Measurements from ENCODE around the gene ANKRD9.

The ANKRD9 gene

DNA sequence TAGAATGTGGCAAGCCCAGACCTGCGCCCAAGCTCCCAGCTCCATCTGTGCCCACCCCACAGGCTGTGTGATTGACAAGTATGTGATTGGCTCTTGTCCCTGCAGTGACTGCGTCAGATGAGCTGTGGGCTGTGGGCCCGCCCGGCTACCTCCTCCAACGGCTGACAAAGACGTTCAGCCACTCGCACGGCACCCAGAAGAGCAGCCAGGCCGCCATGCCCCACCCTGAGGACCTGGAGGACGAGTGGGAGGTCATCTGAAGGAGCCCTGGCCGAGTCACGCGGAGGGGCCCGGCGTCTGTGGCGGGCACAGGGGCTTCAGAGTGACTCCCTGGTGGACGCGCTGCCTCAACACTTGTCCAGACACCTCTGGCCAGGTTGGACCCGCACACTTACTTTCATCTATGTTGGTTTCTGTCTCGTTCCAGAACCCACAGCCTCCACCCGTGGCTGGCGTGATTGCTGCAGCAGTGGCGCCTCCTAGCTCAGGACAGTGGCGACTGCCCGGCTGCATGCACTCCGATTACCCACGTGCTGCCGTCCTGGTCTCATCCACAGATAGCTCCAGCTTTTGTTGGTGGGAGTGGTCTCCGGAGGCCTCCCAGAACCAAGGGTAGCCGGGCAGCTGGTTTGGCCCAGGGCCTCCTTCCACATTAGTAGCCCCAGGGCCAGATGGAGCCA is 11.4 kb downstream of the ANKRD9 start:
- no peak for DNase-seq

- DNase-seq = no peak
Observed at GRCh38 chr14:102496958-102497744, 12.4 kb downstream of the ANKRD9 start.

DNA sequence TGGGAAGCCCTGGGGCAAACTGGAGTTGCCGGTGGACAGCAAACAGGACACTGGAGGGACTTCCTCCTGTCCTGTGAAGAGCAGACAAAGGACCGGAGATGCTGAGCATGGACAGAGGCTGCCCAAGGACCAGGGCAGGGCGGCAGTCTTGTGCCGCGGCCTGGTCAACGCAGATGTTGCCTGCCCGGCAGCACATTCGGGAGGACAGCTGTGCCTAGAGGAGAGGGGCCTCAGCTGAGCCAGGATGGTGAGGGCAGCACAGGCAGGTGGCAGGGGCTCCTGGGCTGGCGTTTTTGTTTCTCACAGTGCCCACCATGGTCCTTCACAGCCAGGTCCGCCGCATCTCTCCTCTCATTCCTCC is 13.3 kb downstream of the ANKRD9 start:
- DNase-seq = no peak

DNA sequence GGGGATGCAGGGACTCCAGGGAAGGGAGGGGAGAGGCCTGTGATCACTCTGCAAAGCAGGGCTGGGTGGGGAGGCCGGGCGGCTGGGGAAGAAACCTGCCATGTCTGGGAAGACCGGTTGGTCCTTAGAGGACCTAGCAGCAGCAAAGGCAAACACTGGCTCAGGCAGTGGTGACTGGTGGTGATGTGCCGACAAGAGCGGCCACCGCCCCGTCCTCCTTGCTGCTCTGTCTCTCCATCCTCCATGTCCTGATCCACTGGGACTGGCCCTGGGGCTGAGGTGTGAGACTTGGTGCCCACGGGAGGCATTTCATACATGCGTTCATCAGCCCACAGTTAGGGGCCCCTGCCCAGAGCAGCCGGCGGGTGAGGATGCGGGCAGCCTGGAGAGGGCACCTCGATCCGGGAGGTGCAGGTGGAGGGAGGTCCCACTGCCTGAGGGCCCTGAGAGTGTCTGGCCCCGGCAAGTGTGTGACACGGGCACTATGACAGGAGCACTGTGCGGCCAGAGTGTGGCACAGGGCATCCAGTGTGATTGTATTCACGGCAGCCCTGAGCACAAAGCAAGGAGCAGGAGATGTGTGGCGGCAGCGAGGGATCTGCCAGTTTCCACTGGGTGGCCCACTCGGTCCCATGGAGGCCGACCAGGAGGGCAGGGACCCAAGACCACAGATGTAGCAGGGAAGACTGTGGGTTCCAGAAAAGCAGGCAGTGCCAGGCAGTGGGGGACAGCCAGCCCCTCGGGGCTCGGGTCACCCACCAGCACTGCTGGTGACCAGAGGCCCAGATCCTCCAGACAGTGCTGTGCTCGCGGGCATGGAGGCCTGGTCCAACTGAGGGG is 13.9 kb downstream of the ANKRD9 start:
- no peak for DNase-seq

- DNase-seq = no peak
Observed at GRCh38 chr14:102493585-102493984, 16.0 kb downstream of the ANKRD9 start.

- no peak for DNase-seq
Observed at GRCh38 chr14:102493096-102493495, 16.5 kb downstream of the ANKRD9 start.

DNA sequence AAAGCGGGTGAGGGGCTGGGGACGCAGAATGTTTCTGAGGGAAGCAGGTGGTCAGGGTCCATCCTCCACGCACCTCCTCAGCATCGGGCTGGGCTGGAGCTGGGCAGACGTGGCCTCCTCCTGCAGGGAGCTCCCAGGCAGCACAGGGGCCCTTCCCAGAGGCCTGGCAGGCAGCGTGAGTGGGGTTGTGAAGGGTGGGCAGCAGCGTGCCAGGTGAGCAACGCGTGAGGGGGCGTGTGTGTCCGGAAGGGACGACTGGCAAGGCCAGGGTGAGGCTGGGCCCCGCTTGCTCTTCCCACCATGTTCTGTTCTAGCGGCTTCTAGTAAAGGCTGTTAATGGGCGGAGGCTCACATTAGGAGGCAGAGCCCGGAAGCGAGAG is 17.1 kb downstream of the ANKRD9 start:
- DNase-seq = no peak

DNA sequence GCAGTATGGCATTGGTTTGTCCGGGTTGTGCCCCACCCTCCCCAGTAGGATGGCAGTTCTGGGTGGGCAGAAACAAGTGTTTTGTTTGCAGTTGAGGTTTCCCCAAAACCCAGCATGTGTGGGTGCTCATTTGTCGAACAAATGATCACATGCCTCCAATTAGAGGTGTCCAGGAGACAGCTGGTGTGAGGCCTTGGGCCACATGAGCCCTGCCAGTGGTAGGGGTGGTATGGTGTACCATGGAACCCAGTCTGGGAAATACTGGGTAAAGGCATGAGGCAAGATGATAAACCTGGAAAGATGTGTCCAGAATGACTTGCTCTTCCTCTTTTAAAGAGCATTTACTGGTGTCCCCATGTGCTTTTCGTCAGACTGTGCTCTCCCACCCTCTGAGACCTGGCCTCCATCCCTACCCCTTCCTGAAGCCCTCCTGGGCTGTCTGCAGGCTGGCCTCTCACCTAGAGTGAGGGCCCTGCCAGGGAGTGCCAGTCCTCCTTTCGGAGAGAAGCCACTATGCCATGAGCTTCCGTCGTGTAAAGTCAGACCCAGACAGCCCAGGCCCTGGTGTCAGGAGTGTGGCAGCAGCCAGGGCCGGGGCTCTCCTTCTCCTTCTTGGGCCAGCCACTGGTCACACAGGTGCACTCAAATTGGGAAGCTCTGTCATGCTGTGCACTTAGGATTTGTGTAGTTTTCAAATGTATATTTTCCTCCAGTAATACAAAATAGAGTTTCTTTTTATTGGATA is 17.6 kb downstream of the ANKRD9 start:
- DNase-seq = no peak

DNA sequence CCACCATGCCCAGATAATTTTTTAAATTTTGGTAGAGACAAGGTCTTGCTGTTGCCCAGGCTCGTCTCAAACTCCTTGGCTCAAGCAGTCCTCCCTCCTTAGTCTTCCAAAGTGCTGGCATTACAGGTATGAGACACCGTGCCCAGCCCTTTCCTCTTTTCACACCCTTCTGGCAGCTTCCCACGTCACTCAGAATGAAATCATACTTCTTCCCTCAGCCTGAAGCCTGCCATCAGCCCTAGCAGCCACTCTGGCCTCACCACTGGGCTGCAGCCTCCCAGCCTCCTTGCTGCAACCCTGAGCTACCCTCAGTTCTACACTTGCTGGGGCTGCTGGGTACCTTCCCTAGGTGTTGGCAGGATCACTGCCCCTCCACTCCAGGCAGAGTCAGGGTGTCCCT is 18.2 kb downstream of the ANKRD9 start:
- no peak for DNase-seq

- no peak for DNase-seq
Observed at GRCh38 chr14:102490456-102490855, 19.1 kb downstream of the ANKRD9 start.

GRCh38 chr14:102487204-102487577 is 22.4 kb downstream of the ANKRD9 start:
- no peak for DNase-seq

DNA sequence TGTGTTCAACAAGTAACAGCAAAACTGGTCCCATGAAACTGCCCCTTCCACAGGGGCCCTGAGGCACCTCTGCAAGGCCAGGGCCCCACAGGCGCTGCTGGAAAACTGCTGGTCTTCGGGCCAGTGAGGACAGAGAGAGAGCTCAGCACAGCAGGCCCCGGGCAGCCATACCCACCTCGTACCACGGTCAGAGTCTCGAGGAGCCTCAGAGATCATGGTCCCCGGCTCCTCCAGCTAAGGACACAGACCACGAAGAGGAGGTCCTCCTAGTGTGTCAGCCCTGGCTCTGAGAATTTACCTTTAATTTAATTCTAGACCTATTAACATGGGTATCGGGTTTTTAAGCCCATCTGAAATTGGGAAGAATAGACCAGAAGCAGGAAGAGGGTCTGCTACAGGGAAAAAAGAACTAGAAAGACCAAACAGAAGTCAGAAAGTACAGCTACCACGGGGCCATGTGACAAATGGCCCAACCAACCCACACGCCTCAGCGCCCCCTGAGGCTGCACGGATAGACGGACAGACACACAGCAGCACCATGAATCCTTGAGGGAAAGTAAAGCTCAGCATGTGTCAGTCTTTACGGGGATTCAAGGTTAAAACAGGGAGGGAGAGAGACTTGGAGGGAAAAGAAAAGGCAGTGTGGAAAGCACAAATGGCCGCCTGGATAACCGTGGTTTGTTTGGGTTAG is 22.9 kb downstream of the ANKRD9 start:
- no peak for DNase-seq

- DNase-seq = no peak
Observed at GRCh38 chr14:102485693-102486512, 23.7 kb downstream of the ANKRD9 start.

GRCh38 chr14:102484316-102484715 is 25.3 kb downstream of the ANKRD9 start:
- DNase-seq = no peak

- DNase-seq = no peak
Observed at GRCh38 chr14:102481791-102482238, 27.8 kb downstream of the ANKRD9 start.

GRCh38 chr14:102481371-102481770 is 28.2 kb downstream of the ANKRD9 start:
- no peak for DNase-seq

DNA sequence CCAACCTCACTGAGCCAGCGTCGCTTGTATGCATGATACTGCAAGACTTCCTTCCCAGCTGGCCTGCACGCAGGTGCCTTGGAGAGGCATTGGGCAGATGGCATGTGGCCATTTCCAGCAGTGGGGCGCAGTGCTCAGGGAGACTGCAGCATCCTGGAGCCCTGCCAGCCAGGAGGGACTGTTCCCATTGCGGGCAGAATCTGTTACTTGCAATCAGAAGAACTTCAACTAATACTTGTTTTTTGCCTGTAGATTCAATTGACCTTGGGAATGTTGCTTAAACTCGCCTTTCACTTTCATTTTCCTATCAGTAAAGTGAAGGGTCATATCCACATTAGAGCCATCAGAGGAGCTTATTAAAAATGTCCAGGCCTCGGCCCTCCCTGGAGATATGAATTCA is 29.8 kb downstream of the ANKRD9 start:
- DNase-seq = no peak

DNA sequence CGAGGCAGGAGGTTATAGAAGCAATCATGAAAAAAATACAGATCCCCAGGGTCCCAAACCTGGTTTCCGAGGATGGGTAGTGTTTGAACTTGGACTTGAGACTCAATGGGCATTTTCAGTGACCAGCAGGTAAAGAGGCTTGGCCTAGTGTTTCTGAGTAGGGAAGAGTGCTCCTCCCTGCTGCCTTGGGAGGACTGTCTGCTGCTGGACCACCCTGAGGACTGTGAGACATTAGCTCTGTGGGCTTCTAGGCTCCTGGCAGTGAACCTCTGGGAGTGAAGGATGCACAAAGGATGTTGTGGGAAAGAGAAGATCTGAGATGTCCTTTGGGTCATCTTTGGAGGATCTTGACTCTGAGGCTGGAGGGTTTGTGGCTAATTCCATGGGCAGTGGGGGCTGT is 30.5 kb downstream of the ANKRD9 start:
- DNase-seq = no peak

- no peak for DNase-seq
Observed at GRCh38 chr14:102474934-102475333, 34.6 kb downstream of the ANKRD9 start.

GRCh38 chr14:102473559-102473958 is 36.0 kb downstream of the ANKRD9 start:
- no peak for DNase-seq

GRCh38 chr14:102472791-102473150 is 36.8 kb downstream of the ANKRD9 start:
- no peak for DNase-seq
